Measurements from ENCODE around the gene KLF16.
"Not testable (repeated sequence)": the region's sequence is repeated elsewhere in the genome, so short reads cannot be mapped to it uniquely, and the experiment has no call there.

Gene KLF16

GRCh38 chr19:1896508-1896907 lies 33.1 kb upstream of the KLF16 start:
- peak overlapping the region; percentile 32 to 96 for H3K4me3 Mint-ChIP-seq
- H3K27me3 Mint-ChIP-seq: no peaks in the 10 kb centered on the region
- no peaks in the 10 kb centered on the region for H3K9me3 Mint-ChIP-seq
- H3K27ac Mint-ChIP-seq: peak overlapping the region; percentile 99
- no peak for DNase-seq
- no peak for ATAC-seq (replicated peaks)
- peaks cover 10 to 55% of the 10 kb centered on the region in 2 donors for H3K4me1 Mint-ChIP-seq
- peaks cover 0 to 3% of the 10 kb centered on the region in 2 donors for H3K36me3 Mint-ChIP-seq

GRCh38 chr19:1893791-1894190 lies 30.4 kb upstream of the KLF16 start:
- H3K36me3 Mint-ChIP-seq: peaks cover 0 to 3% of the 10 kb centered on the region in 2 donors
- H3K27me3 Mint-ChIP-seq: no peaks in the 10 kb centered on the region
- ATAC-seq (replicated peaks) (no peak), DNase-seq (no peak)
- no peak overlapping the region for H3K27ac Mint-ChIP-seq
- no peaks in the 10 kb centered on the region for H3K9me3 Mint-ChIP-seq
- no peak overlapping the region for H3K4me3 Mint-ChIP-seq
- peaks cover 10 to 51% of the 10 kb centered on the region in 2 donors for H3K4me1 Mint-ChIP-seq

- H3K36me3 Mint-ChIP-seq: no peaks in the 10 kb centered on the region
- no peak for ATAC-seq (replicated peaks)
- H3K27me3 Mint-ChIP-seq: no peaks in the 10 kb centered on the region
- DNase-seq: no peak
- H3K9me3 Mint-ChIP-seq: no peaks in the 10 kb centered on the region
- no peak overlapping the region for H3K4me3 Mint-ChIP-seq
- H3K4me1 Mint-ChIP-seq: peaks cover 10 to 21% of the 10 kb centered on the region in 2 donors
- H3K27ac Mint-ChIP-seq: no peak overlapping the region
These were observed 26.5 kb upstream of the KLF16 start for GRCh38 chr19:1889907-1890306.

- Mint-ChIP-seq H3K9me3 (no peaks in the 10 kb centered on the region), H3K36me3 (peaks cover 4 to 5% of the 10 kb centered on the region in 2 donors), H3K27me3 (no peaks in the 10 kb centered on the region), H3K4me3 (no peak overlapping the region), H3K4me1 (peaks cover 19 to 27% of the 10 kb centered on the region in 2 donors), H3K27ac (peak overlapping the region; percentile 47)
- no peak for DNase-seq
- no peak for ATAC-seq (replicated peaks)
These were observed 25.0 kb upstream of the KLF16 start for GRCh38 chr19:1888385-1888784.

- not testable (repeated sequence) for H3K4me3 Mint-ChIP-seq; H3K9me3 Mint-ChIP-seq; H3K27me3 Mint-ChIP-seq; DNase-seq; ATAC-seq (replicated peaks); H3K36me3 Mint-ChIP-seq
- Mint-ChIP-seq H3K4me1 (peaks cover 34 to 38% of the 10 kb centered on the region in 2 donors), H3K27ac (peak overlapping the region; percentile 32)
These were observed 23.0 kb upstream of the KLF16 start for GRCh38 chr19:1886360-1886759.

GRCh38 chr19:1885398-1886119 lies 22.2 kb upstream of the KLF16 start, which contains the start of gene ABHD17A:
TSS of gene ABHD17A (minus strand) at chr19:1885496. CDS start at chr19:1881566, 3,930 bp downstream.
- Mint-ChIP-seq H3K27ac (peak within 1 kb of the TSS; percentile 92), H3K4me1 (peaks cover 34 to 38% of the 10 kb centered on the region in 2 donors), H3K4me3 (peak within 1 kb of the TSS; percentile 95 to 98)
- H3K27me3 Mint-ChIP-seq, H3K36me3 Mint-ChIP-seq, H3K9me3 Mint-ChIP-seq: not testable (repeated sequence)
- ATAC-seq (replicated peaks): peak; percentile 96 to 98
- DNase-seq: peak; percentile 86

GRCh38 chr19:1884719-1885334 lies 21.4 kb upstream of the KLF16 start:
- Mint-ChIP-seq H3K27ac (peak overlapping the region; percentile 92), H3K4me3 (peak overlapping the region; percentile 95 to 98), H3K4me1 (peaks cover 34 to 38% of the 10 kb centered on the region in 2 donors), H3K27me3 (no peaks in the 10 kb centered on the region), H3K36me3 (peaks cover 4 to 8% of the 10 kb centered on the region in 2 donors), H3K9me3 (no peaks in the 10 kb centered on the region)
- ATAC-seq (replicated peaks) (peak; percentile 31 to 35), DNase-seq (no peak)

- peak in 1 of 2 donors; percentile 17 for ATAC-seq (replicated peaks)
- Mint-ChIP-seq H3K27ac (peak overlapping the region; percentile 92), H3K9me3 (no peaks in the 10 kb centered on the region), H3K4me3 (peak overlapping the region; percentile 95 to 98), H3K27me3 (no peaks in the 10 kb centered on the region), H3K36me3 (peaks cover 4 to 8% of the 10 kb centered on the region in 2 donors), H3K4me1 (peaks cover 34 to 38% of the 10 kb centered on the region in 2 donors)
- DNase-seq: no peak
These were observed 20.9 kb upstream of the KLF16 start for GRCh38 chr19:1884291-1884718.

GRCh38 chr19:1883784-1884183 lies 20.4 kb upstream of the KLF16 start:
- Mint-ChIP-seq H3K36me3 (peaks cover 4 to 8% of the 10 kb centered on the region in 2 donors), H3K27ac (peak overlapping the region; percentile 92), H3K4me3 (peak overlapping the region; percentile 95 to 98), H3K27me3 (no peaks in the 10 kb centered on the region), H3K4me1 (peaks cover 34 to 38% of the 10 kb centered on the region in 2 donors), H3K9me3 (no peaks in the 10 kb centered on the region)
- no peak for ATAC-seq (replicated peaks)
- no peak for DNase-seq

GRCh38 chr19:1882786-1883692 lies 19.7 kb upstream of the KLF16 start:
- no peaks in the 10 kb centered on the region for H3K9me3 Mint-ChIP-seq
- DNase-seq (no peak), ATAC-seq (replicated peaks) (no peak)
- H3K27me3 Mint-ChIP-seq: no peaks in the 10 kb centered on the region
- peaks cover 34 to 38% of the 10 kb centered on the region in 2 donors for H3K4me1 Mint-ChIP-seq
- H3K36me3 Mint-ChIP-seq: peaks cover 9 to 11% of the 10 kb centered on the region in 2 donors
- peak overlapping the region; percentile 95 to 98 for H3K4me3 Mint-ChIP-seq
- peak overlapping the region; percentile 92 for H3K27ac Mint-ChIP-seq

- no peak for DNase-seq
- Mint-ChIP-seq H3K27ac (peak overlapping the region; percentile 83), H3K27me3 (no peaks in the 10 kb centered on the region), H3K4me3 (peak overlapping the region; percentile 95 to 98), H3K9me3 (no peaks in the 10 kb centered on the region), H3K36me3 (peaks cover 9 to 11% of the 10 kb centered on the region in 2 donors), H3K4me1 (peaks cover 30 to 34% of the 10 kb centered on the region in 2 donors)
- ATAC-seq (replicated peaks): no peak
These were observed 18.9 kb upstream of the KLF16 start for GRCh38 chr19:1882089-1882785.

- Mint-ChIP-seq H3K36me3 (peaks cover 9 to 11% of the 10 kb centered on the region in 2 donors), H3K4me1 (peaks cover 27 to 31% of the 10 kb centered on the region in 2 donors)
- not testable (repeated sequence) for H3K9me3 Mint-ChIP-seq; DNase-seq; H3K27ac Mint-ChIP-seq; H3K27me3 Mint-ChIP-seq; ATAC-seq (replicated peaks); H3K4me3 Mint-ChIP-seq
These were observed 18.2 kb upstream of the KLF16 start for GRCh38 chr19:1881393-1882088.
